HG02623 (cell line): ENCODE measurements around the gene FAM13A.

Experiments used
- ATAC-seq: cut with Tn5 transposase; IDR thresholded peaks from one replicate; pipeline ENCODE4 v1.9.1; 2021; ENCODE audit warnings: moderate library complexity; ENCODE audit not compliant: unreplicated experiment

FAM13A gene

GRCh38 chr4:88818631-88819470 is 238.1 kb downstream of the FAM13A start:
- peak; percentile 21 for ATAC-seq

GRCh38 chr4:88817740-88818139 is 239.2 kb downstream of the FAM13A start:
- no peak for ATAC-seq

GRCh38 chr4:88816360-88816759 is 240.6 kb downstream of the FAM13A start:
- ATAC-seq, result no peak

- ATAC-seq, result no peak
Observed at GRCh38 chr4:88814043-88814617, 242.9 kb downstream of the FAM13A start.

- ATAC-seq, result no peak
Observed at GRCh38 chr4:88813013-88813412, 244.0 kb downstream of the FAM13A start.

- no peak for ATAC-seq
Observed at GRCh38 chr4:88812420-88812819, 244.6 kb downstream of the FAM13A start.

- ATAC-seq, result no peak
Observed at GRCh38 chr4:88811904-88812303, 245.1 kb downstream of the FAM13A start.

GRCh38 chr4:88810325-88810724 is 246.7 kb downstream of the FAM13A start:
- ATAC-seq, result no peak

- ATAC-seq, result no peak
Observed at GRCh38 chr4:88809576-88810219, 247.3 kb downstream of the FAM13A start.

GRCh38 chr4:88809101-88809500 is 247.9 kb downstream of the FAM13A start:
- ATAC-seq, result no peak

GRCh38 chr4:88807499-88807898 is 249.5 kb downstream of the FAM13A start:
- ATAC-seq, result no peak

- ATAC-seq, result no peak
Observed at GRCh38 chr4:88804234-88804633, 252.8 kb downstream of the FAM13A start.

GRCh38 chr4:88803600-88804096 is 253.3 kb downstream of the FAM13A start:
- peak; percentile 82 for ATAC-seq

GRCh38 chr4:88802585-88803286 is 254.2 kb downstream of the FAM13A start:
- ATAC-seq, result no peak

- ATAC-seq, result no peak
Observed at GRCh38 chr4:88802138-88802537, 254.8 kb downstream of the FAM13A start.

GRCh38 chr4:88799900-88800299 is 257.1 kb downstream of the FAM13A start:
- no peak for ATAC-seq

- ATAC-seq, result no peak
Observed at GRCh38 chr4:88797725-88798124, 259.3 kb downstream of the FAM13A start.

GRCh38 chr4:88796545-88796944 is 260.4 kb downstream of the FAM13A start:
- no peak for ATAC-seq

- no peak for ATAC-seq
Observed at GRCh38 chr4:88794952-88795351, 262.0 kb downstream of the FAM13A start.

- no peak for ATAC-seq
Observed at GRCh38 chr4:88794087-88794690, 262.8 kb downstream of the FAM13A start.

GRCh38 chr4:88793475-88793874 is 263.5 kb downstream of the FAM13A start:
- peak; percentile 56 for ATAC-seq
